Stimulated activated CD4-positive, alpha-beta T cell treated with anti-CD3 and anti-CD28 coated beads, Interleukin-1b, Interleukin-23, amount 100 ng/mL, for 4 hours (primary cell): ENCODE data around the gene TEX14.
A peak's percentile ranks its signal among the peaks of the same experiment; 100 is the strongest.
"Not testable (repeated sequence)": the region's sequence is repeated elsewhere in the genome, so short reads cannot be mapped to it uniquely, and the experiment has no call there.

Experiments used
- DNase-seq, 2 donors: peaks; one replicate each; pipeline ENCODE4 v3.0.0-alpha.2; 2020; ENCODE audit warnings: low read depth in 2 of 2

Gene TEX14

DNA sequence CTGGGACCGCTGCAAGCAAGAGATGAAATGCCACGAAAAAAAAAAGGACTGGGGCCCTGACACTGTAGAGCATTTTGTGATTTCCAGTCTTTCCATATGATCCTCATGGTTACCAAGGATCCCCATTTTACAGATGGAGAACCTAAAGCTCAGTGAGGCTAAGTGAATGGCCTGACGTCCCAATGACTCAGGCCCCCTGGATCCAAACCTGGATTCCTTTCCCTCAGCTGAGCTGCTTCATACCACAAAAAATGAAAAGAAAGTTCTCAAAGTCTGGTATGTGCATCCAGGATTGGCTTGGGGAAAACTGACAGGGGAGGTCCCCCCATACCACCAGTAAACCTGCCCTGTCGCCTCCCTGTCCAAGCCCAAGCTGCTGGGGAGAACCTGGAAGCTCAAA, 80.5 kb downstream of the TEX14 start:
- DNase-seq: no peak

DNA sequence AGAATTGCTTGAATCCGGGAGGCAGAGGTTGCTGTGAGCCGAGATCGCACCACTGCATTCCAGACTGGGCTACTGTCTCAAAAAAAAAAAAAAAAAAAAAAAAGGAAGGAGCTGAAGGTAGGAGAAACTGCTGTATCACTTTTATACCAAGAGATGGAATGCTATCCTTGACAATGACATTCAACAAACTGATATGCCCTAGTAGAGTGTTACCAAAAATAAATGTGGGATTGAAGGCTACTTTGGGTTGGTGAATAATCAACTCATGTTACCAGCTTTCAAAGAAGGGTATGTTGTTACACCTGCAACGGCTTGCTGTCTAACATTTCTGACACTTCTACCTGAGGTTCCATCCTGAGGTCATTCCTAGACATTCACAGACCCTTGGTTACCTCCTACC, 84.9 kb downstream of the TEX14 start:
- no peak for DNase-seq

DNA sequence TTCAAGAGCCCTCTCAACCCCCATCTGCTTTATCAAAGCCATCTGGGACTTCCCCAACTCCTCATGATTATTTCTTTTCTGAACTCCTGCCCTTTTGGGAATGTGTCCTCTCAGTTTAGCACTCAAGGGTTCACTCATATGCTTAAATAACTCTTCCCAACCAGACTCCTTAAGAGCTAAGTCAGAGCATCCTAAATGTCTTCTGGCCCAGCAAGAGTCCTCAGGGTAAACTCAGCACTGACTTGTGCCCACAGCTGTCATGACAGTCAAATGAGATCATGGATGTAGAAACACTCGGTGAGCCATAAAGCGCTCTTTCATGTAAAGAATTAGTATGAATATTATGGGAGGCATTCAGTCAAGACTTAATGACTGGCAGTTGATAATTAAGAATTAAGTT, 85.9 kb downstream of the TEX14 start:
- DNase-seq: no peak

DNA sequence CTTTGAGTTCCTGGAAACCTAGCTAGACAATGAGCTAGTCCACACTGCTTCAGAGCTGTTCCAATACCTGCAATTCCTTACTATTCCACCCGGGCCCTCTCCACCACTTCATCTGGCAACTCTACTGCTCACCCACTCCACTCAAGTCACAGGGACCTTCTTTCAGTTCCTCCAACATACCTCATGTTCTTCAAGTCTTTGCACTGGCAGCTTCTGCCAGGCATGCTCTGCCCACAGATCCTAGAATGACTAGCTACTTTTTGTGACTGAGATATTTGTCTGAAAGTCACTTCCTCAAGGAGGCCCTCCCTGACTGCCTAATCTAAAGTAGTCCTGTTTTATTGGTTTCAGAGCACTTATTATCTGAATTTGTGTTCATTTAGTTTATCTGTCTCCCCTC, 86.4 kb downstream of the TEX14 start:
- DNase-seq: no peak

DNA sequence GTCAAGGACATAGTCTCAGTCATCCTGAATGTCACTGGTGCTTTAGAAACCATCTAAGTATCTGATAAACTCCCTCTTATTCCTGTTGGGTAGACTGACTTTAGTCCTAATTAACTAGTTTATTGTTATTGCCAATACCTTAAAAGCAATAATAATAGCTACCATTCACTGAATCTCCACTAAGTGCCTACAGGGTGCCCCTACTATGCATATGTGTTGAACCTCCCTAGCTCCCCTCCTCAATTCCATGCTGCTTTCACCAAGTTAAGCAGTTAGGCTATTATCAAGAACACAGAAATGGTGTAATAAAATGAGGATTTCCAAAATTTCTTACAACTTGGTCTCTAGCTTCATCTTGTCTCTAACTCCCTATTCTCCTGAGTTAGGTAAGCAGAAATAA, 89.9 kb downstream of the TEX14 start:
- no peak for DNase-seq

DNA sequence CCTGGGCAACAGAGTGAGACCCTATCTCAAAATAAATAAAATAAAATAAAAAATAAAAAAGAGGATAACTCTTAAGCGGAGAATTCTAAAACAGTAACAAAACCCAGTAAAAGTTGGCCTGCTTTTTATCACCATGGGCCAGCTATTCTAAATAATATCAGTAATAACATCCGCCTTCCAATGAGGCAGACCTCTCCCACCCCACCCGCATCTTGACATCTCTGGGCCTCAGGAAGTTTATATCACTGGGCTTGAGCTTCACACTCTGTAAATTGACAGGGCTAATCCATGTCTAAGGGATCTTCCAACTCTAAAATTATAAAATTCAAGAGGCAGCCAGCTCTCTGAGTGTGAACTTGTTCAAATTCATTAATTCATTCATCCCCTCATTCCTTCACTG, 94.5 kb downstream of the TEX14 start:
- no peak for DNase-seq

DNA sequence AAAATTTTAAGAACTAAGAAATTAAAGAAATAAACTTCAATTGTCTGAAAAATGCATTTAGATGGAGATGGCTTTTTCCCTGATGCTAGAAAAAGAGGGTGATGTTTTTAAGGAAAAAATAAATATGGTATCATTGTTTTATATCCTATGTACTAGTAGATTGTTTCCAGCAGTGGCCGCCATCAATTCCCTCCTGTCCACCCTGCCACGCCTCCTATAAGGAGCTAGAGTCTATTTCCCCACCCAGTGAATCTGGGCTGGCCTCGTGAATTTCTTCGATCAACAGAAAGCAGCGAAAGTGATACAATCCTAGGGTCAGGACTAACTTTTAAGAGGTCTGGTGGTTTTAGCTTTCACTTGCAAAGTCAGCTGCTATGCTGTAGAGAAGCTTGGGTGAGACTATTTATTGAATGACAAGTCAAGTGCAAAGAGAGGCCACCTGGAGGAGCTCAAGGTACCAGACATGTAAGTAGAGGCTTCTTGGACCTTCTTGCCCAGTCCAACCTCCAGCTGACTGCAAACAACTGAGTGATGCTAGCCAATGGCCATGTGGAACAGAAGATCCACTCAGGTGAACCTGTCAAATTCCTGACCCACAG, 96.6 kb downstream of the TEX14 start:
- no peak for DNase-seq

DNA sequence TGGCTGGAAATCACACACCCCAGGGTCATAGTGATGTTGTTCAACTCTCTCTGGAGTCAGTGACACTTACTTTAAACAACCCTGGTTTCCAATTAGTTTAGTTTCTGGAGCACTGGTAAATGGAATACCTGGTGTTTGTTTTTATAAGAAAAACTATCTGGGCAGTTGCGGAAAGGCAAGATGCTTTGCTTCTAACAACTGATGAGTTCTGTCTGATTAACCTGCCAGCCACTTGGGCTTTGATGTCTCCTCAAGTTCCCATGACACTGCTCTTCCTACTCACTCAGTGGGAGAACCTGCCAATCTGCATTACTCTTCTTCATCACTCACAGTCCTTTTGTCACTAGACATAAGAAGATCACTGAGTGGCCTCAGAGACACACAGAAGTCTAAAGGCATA, 98.7 kb downstream of the TEX14 start:
- DNase-seq: no peak

DNA sequence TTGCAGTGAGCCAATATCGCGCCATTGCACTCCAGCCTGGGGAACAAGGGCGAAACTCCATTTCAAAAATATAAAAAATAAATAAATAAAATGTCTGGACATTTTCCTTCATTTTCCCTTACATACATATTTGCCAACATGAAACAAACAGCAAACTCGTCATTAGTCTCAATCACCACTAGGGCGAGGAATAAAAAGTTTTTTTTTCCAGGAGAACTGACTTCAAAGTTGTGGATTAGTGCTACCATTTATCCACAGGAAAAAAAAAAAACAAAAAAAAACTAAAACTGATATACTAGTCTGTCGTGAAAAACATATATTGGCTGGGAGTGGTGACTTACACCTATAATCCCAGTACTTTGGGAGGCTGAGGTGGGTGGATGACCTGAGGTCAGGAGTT, 100.4 kb downstream of the TEX14 start:
- no peak for DNase-seq

DNA sequence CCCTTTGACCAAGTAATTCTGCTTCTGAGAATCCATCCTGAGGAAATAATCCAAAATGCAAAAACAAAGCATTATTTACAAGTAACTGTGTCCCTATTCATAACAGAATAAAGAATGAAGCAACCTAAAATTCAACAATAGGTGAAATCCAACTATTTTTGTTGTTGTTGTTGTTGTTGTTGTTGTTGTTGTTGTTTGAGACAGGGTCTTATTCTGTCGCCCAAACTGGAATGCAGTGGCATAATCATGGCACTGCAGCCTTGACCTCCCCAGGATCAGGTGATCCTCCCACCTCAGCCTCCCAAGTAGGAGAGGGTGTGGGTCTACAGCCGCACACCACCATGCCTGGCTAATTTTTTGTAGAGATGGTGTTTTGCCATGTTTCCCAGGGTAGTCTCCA, 101.5 kb downstream of the TEX14 start:
- no peak for DNase-seq

DNA sequence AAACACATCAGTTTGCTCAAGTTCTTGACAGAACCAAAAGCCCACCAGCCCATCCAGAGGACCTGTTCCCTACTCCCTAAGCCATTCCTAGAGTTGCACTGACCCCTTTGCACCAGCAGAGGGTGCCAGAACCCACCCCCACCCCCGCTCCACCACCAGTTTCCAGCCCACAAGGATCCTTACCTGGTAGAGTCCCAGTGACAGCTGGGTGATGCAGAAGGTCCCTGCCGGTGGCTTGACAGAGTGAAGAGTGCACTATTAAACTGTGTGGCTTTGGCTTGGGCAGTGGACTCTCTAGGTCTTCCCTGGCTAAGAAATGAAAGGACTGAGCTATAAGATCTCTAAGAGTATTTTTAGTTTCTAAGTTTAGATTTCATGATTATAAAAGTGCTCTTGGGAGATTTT, 104.1 kb downstream of the TEX14 start:
- DNase-seq: peak; percentile 34 to 41

DNA sequence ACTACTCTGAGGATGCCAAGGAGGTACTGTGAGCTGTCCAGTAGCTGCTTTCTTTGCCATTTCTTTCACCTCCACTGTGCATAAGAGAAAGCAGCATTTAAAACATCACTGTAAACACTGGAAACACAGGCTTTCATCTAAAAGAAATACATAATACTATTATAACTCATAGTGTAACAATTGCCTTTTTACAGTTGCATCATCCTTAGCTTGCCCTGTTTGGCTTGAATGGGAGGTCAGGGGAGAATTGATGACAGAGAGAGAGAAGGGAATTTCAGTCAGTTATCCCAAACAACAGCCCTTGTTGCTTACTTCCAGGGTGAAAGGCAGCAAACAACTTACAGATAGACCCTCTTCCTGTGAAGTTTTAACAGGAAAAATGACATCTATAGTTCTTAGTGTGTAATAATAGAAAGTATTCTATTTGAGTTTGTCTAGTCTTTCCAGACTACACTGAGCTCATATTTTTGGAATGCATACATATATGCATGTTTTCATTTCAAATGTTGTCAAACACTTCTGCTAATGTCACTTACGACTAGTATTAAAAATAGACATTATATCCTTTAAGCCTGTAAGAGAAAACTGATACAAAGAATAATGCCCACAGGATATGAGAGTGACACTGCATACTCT, 105.7 kb downstream of the TEX14 start:
- DNase-seq: no peak

DNA sequence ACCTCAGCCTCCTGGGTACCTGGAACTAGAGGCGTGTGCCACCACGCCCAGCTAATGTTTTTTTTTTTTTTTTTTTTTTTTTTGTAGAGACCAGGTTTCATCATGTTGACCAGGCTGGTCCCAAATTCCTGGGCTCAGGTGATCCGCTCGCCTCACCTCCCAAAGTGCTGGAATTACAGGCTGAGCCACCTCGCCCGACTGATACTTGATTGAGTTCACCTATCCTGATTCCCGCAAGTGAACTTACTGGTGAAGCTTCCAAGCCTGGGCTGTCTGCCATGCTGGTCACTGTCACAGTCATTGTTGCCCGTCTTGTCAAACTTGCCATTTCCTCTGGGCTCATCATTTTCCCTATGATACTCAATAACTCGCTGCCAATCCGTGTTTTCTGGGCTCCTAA, 106.3 kb downstream of the TEX14 start:
- DNase-seq: no peak

DNA sequence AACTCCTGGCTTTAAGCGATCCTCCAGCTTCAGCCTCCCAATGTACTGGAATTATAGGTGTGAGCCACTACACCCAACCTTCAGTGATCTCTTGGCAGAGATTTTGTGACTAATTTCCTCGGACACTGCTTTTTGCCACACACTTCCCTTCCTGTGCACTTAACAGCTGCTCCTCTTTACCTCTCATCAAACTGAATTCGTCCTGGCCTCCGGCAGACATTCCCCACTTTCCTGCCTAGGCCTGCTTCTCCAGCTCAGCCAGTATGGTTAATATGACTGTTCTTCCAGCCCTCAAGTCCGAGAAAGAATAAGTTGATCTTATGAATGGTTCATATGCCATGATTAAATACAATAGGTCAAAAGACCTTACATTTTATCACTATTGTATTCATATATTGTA, 108.4 kb downstream of the TEX14 start:
- DNase-seq: no peak

DNA sequence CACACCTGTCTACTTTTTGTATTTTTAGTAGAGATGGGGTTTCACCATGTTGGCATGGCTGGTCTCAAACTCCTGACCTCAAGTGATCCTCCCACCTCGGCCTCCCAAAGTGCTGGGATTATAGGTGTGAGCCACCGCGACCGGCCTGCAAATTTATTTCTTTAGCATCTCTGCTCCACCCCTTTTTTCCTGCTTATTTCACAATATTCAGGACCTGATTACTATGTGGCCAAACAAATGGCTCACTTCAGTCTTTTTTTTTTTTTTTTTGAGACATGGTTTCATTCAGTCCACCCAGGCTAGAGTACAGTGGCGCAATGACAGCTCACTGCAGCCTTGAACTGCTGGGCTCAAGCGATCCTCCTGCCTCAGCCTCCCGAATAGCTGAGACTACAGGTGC, 109.1 kb downstream of the TEX14 start:
- not testable (repeated sequence) for DNase-seq

DNA sequence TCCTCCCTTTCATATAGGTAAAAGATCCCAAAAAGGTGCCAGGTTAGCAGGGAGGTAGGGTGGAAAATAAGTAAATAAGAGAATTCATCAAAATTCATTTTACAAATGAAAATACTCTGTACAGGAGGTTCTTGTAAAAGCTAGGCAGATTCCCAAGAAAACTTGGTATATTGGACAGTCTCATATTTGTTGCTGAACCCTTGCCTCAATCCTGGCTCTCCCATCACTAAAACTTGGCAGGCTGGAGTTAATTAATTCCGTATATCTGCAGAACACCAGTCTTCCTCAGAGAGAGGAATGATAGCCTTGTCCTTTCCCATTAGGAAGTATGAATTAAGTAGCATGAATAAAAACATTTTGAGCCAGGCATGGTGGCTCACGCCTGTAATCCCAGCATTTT, 111.2 kb downstream of the TEX14 start:
- DNase-seq: no peak

DNA sequence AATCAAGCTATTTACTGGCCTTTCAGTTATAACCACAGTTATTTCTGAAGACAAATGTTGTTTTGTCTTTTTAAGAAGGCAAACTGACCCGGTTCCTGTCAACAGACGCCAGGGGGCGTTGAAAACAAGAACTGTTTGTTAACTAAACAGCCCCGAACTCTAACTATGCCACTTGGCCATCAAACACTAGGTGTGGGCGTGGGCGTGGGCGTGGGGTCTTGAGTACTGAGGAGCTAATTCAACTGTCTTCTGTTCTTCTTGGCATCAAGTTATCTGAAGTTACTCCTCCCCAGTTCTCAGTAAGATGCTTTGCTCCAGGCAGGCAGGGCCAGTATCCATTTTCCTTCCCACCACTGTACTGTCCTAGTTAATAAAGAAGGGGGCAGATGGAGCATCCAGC, 114.1 kb downstream of the TEX14 start:
- DNase-seq: peak; percentile 32 to 36

DNA sequence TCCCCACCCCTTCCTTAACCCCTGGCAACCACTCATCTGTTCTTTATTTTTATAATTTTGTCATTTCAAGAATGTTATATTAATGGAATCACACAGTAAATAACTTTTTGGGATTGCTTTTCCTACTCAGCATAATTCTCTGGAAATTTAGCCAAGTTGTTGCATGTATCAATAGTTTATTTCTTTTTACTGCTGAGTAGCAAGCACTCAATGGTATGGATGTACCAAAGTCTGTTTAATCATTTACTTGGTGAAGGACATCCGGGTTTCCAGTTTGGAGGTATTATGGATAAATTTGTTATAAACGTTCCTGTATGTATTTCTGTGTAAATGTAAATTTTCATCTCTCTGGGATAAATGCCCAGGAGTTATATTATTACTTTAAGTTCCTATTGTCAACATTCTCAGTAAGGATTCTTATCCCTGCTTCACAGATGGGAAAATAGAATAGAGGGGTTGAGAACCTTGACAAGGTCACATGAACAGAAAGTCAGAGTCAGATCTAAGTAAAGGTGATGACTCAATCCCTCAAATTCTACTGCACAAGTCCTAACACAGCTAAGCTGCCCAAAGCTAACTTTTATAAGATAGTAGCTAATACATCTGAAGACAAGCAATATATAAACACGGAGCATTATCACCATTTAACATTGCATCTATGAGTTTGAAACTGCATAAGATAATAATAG, 115.0 kb downstream of the TEX14 start:
- no peak for DNase-seq

DNA sequence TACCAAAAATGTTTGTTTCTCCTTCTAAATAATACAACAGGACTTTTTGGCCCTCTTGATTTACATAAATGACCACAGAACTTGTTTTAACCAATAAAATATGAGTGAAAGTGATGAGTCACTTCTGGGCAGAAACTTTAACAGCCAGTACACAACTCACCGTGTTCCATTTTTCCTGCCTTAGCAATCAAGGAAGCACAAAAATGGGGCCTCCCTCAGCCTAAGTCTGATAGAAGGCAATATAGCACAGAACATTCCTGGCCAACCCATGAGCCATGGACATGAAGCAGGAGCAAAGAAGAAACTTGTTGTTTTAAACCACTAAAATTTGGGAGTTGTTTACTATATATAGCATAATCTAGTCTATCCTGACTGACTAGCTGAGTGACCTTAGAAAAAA, 116.3 kb downstream of the TEX14 start:
- no peak for DNase-seq

DNA sequence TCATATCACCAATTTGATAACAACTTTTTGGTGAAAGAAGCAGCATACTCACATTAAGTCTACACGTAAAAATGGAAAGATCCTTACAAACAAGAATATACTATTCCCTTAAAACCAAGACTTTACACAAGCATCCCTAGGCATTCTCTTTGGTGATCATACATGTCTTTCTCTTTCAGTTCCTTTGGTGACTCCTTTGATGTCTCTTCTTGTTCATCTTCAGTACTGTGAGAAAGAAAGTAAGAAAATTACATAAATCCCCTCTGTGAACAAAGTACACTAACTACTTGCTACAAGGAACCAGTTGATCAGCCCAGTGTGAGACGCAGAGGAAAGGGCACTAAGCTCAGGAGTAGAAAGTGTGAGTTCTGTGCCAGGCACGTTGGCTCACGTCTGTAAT, 117.8 kb downstream of the TEX14 start:
- DNase-seq: no peak

DNA sequence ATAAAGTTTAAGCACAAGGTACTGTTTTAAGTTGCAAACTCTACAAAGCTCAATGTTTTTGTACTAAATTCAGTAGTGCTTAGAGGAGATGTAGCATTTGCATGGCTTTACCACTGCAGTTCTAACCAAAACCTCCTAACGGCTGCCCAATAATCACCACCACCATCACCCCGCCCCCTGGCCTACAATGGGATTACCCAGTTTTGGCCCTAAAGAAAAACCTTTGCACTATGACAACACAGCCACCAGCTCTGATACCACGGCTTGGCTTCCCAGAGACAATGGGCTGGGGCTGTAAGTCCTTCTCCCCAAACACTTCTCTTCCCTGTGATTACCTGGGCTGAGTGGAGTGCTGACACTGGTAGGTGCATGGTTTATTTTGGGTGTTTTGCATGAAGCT, 119.0 kb downstream of the TEX14 start:
- DNase-seq: no peak

DNA sequence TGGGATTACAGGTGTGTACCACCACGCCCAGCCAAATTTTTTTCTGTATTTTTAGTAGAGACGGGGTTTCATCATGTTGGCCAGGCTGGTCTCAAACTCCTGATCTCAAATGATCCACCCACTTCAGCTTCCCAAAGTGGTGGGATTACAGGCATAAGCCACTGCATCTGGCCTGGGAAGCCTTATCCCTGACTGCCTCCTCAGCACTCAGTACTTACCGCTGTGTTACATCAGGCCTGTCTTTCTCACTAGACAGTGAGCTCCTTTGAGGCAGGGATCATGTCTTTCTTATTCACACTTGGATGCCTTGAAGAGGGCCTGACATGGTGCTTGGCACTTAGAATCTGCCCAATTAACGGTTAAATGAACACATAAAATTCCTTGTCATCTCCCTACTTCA, 121.1 kb downstream of the TEX14 start:
- DNase-seq: no peak

DNA sequence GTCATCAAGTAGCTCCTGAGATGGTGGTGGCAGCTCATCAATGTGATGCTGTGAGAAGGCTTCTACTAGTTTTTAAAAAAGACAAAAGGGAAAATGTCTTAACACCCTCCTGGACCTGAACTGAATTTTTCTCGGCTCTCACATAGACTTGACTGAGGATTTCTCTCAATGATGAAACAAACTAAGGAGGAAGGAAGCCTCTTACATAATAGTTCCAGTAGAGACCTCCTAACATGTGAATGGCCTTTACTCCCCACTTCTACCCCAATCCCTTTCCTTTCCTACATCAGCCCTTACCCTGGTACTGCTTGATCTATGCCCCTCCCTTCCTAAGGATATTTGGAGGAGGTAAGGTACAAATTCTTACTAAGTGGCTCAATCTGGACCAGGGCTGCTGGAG, 122.6 kb downstream of the TEX14 start:
- DNase-seq: no peak
